ENCODE data around the gene FAXDC2.
A peak's percentile ranks its signal among the peaks of the same experiment; 100 is the strongest.
"Not testable (repeated sequence)": the region's sequence is repeated elsewhere in the genome, so short reads cannot be mapped to it uniquely, and the experiment has no call there.

Gene FAXDC2

DNA sequence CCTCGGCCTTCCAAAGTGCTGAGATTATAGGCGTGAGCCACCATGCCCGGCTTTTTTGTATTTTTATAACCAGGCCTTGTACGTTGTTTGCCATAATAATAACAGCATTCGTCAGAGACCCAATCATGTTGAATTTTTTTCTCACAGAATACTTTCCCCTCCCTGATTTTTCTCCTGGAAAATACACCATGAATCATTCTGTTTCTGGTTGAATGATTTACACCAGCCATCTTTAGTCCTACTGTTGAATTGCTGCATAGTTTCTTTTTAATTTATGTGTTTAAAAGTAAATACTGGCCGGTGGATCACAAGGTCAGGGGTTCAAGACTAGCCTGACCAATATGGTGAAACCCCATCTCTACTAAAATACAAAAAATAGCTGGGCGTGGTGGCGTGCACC lies 11.5 kb upstream of the FAXDC2 start:
- DNase-seq (ENCODE audit: low read depth in 3 of 3): no peak

DNA sequence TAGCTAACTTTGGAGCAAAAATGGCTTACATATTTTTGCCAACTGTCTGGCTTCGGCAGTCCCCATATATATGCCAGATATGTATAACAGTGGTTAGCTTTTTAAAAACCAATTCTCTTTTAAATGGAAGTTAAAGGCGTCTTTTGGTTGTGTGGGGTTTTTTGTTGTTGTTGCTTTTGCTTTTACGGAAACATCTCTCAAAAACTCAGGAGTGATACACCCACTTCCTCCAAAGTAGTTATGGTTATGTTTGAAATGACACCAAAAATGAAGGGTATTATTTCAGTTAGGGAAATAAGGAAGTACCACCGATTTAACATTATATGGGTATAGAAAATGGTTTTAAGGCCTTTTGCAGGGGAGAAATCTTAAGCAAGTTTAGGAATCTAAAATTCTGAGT lies 10.4 kb upstream of the FAXDC2 start:
- no peak for DNase-seq (ENCODE audit: low read depth in 3 of 3)

DNA sequence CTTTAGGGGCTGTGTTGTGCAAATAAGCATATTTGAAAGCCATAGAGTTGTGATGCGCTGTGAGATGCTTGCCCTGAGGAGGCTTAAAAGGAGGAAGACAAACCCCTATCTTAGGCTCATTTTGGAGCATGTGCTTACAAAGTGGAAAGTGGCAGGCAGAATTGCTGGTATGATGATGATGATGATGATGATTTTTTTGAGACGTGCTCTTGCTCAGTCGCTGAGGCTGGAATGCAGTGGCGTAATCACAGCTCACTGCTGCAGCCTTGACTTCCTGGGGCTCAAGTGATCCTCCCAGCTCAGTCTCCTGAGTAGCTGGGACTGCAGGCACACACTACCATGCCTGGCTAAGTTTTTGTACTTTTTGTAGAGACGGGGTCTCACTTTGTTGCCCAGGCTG lies 9.7 kb upstream of the FAXDC2 start:
- no peak for DNase-seq (ENCODE audit: low read depth in 3 of 3)

- no peak for DNase-seq (ENCODE audit: low read depth in 3 of 3)
These were observed 8.8 kb upstream of the FAXDC2 start for GRCh38 chr5:154858972-154859871.

- peak; percentile 95 to 97 (median 96) for DNase-seq (ENCODE audit: low read depth in 3 of 3)
These were observed 8.0 kb upstream of the FAXDC2 start, which contains the start of gene CNOT8 for GRCh38 chr5:154858297-154858971. CNOT8 (plus strand) TSS chr5:154858627; CDS start chr5:154863279, 4,652 bp downstream.

DNA sequence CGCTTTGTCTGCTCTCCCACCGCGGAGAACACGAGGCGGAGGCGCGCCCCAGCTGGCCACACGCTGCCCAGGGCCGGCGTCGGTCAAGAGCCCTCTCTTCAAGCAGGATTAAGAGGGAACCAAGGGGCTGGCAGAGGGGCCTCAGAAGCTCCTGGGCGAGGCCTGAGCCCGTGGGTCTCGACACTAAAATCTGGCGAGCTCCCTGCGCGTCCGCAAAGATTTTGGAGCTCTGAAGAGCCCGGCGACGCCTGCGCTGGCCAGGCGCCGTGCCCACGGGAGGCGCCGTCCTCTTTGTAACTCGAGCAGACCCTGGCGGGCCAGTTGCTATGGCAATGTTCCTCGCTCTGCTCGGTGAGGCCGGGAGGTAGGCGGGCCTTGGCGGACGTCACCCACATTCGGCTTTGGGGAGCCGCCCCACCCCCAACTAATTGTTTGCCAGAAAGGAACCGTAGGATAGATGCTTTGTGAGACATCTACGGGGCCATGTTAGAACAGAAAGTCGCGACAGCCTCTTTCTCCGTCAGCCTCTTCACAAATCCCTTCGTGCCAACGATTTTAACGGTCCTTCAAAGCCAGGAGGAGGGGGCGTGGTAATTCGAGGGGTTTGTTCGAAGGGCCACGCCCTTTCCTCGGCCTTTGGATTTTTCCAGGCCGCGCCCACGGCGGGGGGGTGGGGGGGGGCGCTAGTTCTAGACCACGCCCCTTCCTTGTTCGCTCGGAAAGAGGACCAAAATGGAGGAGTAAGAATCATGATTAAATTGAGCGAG lies 7.3 kb upstream of the FAXDC2 start:
- peak; percentile 64 to 73 (median 69) for DNase-seq (ENCODE audit: low read depth in 3 of 3)

DNA sequence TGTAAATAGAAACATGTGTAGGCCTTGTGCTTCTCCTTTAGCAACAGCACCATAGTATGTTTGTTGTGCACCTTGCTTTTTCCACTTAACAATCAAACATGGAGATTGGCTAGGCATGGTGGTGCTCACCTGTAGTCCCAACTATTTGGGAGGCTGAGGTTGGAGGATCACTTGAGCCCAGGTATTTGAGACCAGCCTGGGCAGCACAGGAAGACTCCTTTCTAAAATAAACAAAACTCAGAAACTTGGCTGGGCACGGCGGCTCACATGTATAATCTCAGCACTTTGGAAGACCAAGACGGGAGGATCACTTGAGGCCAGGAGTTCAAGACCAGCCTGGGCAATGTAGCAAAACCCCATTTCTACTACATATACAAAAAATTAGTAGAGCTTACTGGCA lies 948 bp upstream of the FAXDC2 start:
- DNase-seq (ENCODE audit: low read depth in 3 of 3): no peak

DNA sequence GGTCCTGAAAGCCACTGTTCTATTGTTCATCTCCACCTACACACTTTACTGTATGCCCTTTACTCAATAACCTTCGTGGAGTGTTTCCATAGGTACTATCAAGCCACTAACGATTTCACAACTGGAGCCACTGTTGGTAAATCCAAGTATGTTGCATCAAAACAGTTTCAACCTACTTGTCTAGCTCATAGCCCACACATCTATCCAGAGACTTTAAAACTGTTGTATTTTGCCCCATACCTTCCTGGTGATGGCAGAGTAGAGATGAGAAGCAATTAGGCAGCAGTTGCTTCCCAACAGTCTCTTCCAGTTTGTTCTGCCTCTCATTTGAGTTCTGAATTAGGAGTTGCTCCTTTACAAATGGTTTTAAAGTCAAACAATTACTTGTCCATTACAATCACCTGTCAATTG lies 607 bp downstream of the FAXDC2 start:
- DNase-seq (ENCODE audit: low read depth in 3 of 3): no peak

GRCh38 chr5:154849264-154849785 lies 1.1 kb downstream of the FAXDC2 start:
- DNase-seq (ENCODE audit: low read depth in 3 of 3): no peak

GRCh38 chr5:154844809-154845208 lies 5.6 kb downstream of the FAXDC2 start:
- DNase-seq (ENCODE audit: low read depth in 3 of 3): no peak

- no peak for DNase-seq (ENCODE audit: low read depth in 3 of 3)
These were observed 7.5 kb downstream of the FAXDC2 start for GRCh38 chr5:154842689-154843530.

GRCh38 chr5:154841273-154841661 lies 9.1 kb downstream of the FAXDC2 start:
- no peak for DNase-seq (ENCODE audit: low read depth in 3 of 3)

DNA sequence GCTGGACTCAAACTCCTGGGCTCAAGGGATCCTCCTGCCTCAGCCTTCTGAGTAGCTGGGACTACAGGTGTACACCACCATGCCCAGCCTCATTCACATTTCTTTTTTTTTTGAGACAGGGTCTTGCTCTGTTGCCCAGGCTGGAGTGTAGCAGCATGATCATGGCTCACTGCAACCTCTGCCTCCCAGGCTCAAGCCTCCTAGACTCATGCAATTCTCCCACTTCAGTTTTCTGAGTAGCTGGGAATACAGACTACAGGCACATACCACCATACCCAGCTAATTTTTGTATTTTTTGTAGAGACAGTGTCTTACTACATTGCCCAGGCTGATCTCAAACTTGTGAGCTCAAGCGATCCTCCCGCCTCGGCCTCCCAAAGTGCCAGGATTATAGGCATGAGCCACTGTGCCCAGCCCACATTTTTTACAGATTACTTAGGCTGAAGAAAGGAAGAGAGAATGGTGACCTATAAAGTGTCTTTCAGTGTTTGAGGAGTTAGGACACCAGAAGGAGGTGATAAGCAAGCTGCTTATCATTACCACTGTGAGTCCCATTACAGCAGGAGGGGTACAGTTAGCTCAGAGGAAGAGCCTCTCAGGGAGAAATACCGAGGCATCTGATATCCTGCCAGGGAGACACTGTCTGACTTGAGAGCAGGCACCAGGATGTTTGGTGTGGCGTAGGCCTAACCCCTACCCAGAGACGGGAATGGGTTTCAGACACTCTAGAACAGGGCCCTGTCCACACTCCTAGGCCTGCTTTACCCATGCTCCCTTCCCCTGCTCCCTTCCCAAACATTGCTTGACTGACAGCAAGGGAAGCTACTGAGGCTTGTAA lies 9.7 kb downstream of the FAXDC2 start:
- no peak for DNase-seq (ENCODE audit: low read depth in 3 of 3)

- no peak for DNase-seq (ENCODE audit: low read depth in 3 of 3)
These were observed 13.1 kb downstream of the FAXDC2 start for GRCh38 chr5:154837009-154837901.

DNA sequence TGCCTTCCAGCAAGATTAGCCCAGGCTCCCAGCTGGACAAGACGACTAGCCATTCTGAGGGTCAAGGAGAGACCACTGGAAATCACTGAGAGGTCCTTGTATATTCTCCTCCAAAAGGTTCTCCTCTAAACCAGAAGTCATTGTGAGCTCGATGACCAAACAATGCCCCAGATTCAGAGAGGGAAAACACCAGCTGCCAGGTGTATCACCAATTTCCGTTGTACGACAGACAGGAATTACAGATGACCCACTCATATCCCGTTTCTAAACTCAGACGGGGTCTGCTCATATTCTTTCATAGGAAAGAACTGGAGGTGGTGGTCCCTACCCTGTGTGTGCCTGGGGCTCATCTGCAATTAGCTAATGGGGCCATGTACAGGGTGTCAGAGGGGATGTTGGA lies 14.2 kb downstream of the FAXDC2 start:
- no peak for DNase-seq (ENCODE audit: low read depth in 3 of 3)

GRCh38 chr5:154835701-154836052 lies 14.7 kb downstream of the FAXDC2 start:
- DNase-seq (ENCODE audit: low read depth in 3 of 3): not testable (repeated sequence)

DNA sequence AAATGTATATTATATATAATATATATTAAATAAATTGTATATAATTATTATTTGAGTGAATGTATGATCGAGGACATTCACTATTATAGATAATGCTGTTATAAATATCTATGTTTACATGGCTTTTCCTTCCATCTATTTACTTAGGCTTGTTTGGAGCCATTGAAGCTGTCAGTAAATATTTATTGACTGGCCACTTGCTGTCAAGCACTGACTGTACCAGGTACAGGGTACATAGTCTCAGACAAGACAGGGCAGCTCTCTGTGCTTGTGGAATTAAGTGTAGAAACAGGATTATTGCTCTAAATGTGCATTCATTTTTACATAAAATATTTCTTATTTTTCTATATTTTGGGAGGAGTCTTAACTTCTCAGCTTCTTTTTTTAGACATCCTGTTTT lies 16.4 kb downstream of the FAXDC2 start:
- DNase-seq (ENCODE audit: low read depth in 3 of 3): no peak

- not testable (repeated sequence) for DNase-seq (ENCODE audit: low read depth in 3 of 3)
These were observed 17.6 kb downstream of the FAXDC2 start for GRCh38 chr5:154832804-154833203.

DNA sequence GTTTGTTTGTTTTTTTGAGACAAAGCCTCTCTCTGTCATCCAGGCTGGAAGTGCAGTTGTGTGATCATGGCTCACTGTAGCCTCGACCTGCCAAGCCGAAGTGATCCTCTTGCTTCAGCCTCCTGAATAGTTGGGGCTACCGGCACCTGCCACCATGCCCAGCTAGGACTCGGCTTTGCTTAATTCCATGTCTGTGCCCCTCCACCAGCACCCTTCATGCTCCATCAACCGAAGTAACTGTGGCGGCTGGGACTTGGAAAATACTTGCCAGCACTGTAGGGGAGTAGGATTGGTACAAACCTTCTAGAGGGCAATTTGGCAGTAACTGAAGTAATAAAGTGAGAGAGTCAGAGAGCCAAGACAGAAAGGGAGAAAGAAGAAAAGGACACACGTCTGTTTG lies 19.0 kb downstream of the FAXDC2 start:
- DNase-seq (ENCODE audit: low read depth in 3 of 3): no peak

Measured in stimulated activated CD4-positive, alpha-beta T cell treated with anti-CD3 and anti-CD28 coated beads, TNF-alpha, amount 100 ng/mL, for 4 hours (primary cell).